IMR-90 (cell line): ENCODE results near the gene KCNIP1.

ENCODE experiments used
- BHLHE40 ChIP-seq: fragments of 150-350 bp; IDR thresholded peaks from 2 replicates; pipeline ENCODE4 v1.6.1; 2016; ENCODE audit warnings: mild to moderate bottlenecking, low read depth, low read length
- CEBPB ChIP-seq: IDR thresholded peaks from 2 replicates; pipeline ENCODE4 v1.6.1; 2012; ENCODE audit warnings: low read depth, low read length, improper control_type of control experiment
- FOS ChIP-seq: fragments of 150-350 bp; IDR thresholded peaks from 2 replicates; pipeline ENCODE4 v1.6.1; 2016; ENCODE audit warnings: low read depth, low read length
- MAFK ChIP-seq: IDR thresholded peaks from 2 replicates; pipeline ENCODE4 v1.6.1; 2012; ENCODE audit warnings: low read depth, low read length, improper control_type of control experiment
- MXI1 ChIP-seq: IDR thresholded peaks from 2 replicates; pipeline ENCODE4 v1.6.1; 2012; ENCODE audit warnings: low read depth, mild to moderate bottlenecking, low read length, moderate library complexity, borderline replicate concordance
- NFE2L2 ChIP-seq: fragments of 150-350 bp; IDR thresholded peaks from 2 replicates; pipeline ENCODE4 v1.6.1; 2016; ENCODE audit warnings: low read depth, mild to moderate bottlenecking, low read length
- POLR2A ChIP-seq: IDR thresholded peaks from 2 replicates; pipeline ENCODE4 v1.6.1; 2012; ENCODE audit warnings: mild to moderate bottlenecking, low read depth, low read length
- RAD21 ChIP-seq: IDR thresholded peaks from 2 replicates; pipeline ENCODE4 v1.6.1; 2012; ENCODE audit warnings: low read length, improper control_type of control experiment
- RCOR1 ChIP-seq: IDR thresholded peaks from 2 replicates; pipeline ENCODE4 v1.6.1; 2012; ENCODE audit warnings: mild to moderate bottlenecking, low read length, improper control_type of control experiment; ENCODE audit not compliant: insufficient replicate concordance
- RFX5 ChIP-seq: IDR thresholded peaks from 2 replicates; pipeline ENCODE4 v1.8.0; 2012; ENCODE audit warnings: low read depth, mild to moderate bottlenecking, low read length, moderate library complexity
- SMC3 ChIP-seq: fragments of 150-350 bp; IDR thresholded peaks from 2 replicates; pipeline ENCODE4 v1.6.1; 2016; ENCODE audit warnings: low read depth, mild to moderate bottlenecking, antibody characterized with exemption, low read length, moderate library complexity
- TF ChIP-seq, protein P1 (sequence below): conservative IDR thresholded peaks from 2 replicates; pipeline ENCODE4 v1.5.1; 2012; ENCODE audit warnings: mild to moderate bottlenecking, low read depth, low read length, improper control_type of control experiment
- TF ChIP-seq, protein P2 (sequence below): fragments of 150-350 bp; IDR thresholded peaks from 2 replicates; pipeline ENCODE4 v1.6.1; 2016; ENCODE audit warnings: low read depth, mild to moderate bottlenecking, low read length, moderate library complexity, borderline replicate concordance
- TF ChIP-seq, protein P3 (sequence below): fragments of 150-350 bp; IDR thresholded peaks from 2 replicates; pipeline ENCODE4 v1.6.1; 2017; ENCODE audit warnings: mild to moderate bottlenecking, antibody characterized with exemption, low read length, low read depth

DNA sequence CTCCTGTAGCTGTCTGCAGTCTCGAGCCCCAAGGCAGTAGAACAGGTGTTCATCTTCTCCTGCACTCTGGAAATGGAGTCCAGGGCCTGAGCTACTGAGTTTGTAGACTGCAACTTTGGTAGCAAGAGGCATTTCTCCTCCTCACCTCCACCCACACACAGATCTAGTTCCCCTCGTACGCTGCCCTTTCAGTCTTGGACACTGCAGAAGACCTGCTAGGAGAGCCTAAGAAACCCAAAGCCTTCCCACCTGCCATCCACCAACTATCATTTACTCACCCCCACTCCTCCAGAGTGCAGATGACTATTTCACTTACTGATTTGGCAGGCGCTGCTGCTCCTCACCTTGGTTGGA is 59.0 kb downstream of the KCNIP1 start:
- no peak for TF ChIP-seq POLR2A
- TF ChIP-seq, protein P1, sequence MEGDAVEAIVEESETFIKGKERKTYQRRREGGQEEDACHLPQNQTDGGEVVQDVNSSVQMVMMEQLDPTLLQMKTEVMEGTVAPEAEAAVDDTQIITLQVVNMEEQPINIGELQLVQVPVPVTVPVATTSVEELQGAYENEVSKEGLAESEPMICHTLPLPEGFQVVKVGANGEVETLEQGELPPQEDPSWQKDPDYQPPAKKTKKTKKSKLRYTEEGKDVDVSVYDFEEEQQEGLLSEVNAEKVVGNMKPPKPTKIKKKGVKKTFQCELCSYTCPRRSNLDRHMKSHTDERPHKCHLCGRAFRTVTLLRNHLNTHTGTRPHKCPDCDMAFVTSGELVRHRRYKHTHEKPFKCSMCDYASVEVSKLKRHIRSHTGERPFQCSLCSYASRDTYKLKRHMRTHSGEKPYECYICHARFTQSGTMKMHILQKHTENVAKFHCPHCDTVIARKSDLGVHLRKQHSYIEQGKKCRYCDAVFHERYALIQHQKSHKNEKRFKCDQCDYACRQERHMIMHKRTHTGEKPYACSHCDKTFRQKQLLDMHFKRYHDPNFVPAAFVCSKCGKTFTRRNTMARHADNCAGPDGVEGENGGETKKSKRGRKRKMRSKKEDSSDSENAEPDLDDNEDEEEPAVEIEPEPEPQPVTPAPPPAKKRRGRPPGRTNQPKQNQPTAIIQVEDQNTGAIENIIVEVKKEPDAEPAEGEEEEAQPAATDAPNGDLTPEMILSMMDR = no peak
- no peak for TF ChIP-seq FOS
- TF ChIP-seq RAD21 = no peak
- TF ChIP-seq RCOR1 = no peak
- TF ChIP-seq MXI1 = no peak
- no peak for TF ChIP-seq SMC3
- no peak for TF ChIP-seq BHLHE40
- no peak for TF ChIP-seq CEBPB
- no peak for TF ChIP-seq RFX5
- no peak for TF ChIP-seq NFE2L2
- TF ChIP-seq, protein P2, sequence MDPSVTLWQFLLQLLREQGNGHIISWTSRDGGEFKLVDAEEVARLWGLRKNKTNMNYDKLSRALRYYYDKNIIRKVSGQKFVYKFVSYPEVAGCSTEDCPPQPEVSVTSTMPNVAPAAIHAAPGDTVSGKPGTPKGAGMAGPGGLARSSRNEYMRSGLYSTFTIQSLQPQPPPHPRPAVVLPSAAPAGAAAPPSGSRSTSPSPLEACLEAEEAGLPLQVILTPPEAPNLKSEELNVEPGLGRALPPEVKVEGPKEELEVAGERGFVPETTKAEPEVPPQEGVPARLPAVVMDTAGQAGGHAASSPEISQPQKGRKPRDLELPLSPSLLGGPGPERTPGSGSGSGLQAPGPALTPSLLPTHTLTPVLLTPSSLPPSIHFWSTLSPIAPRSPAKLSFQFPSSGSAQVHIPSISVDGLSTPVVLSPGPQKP = no peak
- TF ChIP-seq, protein P3, sequence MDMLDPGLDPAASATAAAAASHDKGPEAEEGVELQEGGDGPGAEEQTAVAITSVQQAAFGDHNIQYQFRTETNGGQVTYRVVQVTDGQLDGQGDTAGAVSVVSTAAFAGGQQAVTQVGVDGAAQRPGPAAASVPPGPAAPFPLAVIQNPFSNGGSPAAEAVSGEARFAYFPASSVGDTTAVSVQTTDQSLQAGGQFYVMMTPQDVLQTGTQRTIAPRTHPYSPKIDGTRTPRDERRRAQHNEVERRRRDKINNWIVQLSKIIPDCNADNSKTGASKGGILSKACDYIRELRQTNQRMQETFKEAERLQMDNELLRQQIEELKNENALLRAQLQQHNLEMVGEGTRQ = no peak
- no peak for TF ChIP-seq MAFK
